ENCODE data around the gene FARS2. TPM values are rescaled to one million over a fixed set of nuclear protein-coding genes. Genes with fewer than 3 reads are reported as not detected.

FARS2 gene
- total and polyA plus RNA-seq, 9 of the 15 experiments (the other 6 are each of a cell fraction or from before 2014, with no cell fraction given), result 16.5 to 62.2 (median 27.0) TPM

DNA sequence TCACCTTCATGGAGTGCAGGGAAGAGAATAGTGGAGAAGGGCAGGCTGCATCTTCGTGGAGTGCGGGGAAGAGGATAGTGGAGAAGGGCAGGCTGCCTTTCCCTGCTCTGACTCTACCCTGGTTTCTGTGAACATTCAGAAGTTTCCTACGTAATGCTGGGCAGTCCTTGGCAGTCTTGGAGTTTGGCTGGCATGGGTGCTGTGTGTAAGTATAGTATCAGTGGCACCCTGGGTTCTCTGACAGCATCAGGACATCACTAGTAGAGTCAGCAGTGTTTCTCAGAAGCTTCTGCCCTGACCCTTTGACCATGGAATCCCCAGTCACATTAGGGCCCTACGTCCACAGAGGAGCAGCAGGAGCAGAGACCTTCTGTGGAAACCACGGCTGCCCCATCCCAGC is 392.5 kb downstream of the FARS2 start:
- Histone ChIP-seq H4K20me1 (replicated peaks; ENCODE audit: control insufficient read depth, insufficient read depth, low read length) (no peaks in the 10 kb centered on the region; the same call in 1 of the 2 replicates), H3K79me2 (ENCODE audit: control insufficient read depth, insufficient read depth, low read length) (no peaks in the 10 kb centered on the region), H3K4me1 (replicated peaks in 1 of 2; ENCODE audit: control insufficient read depth in 2 of 2, insufficient read depth in 2 of 2, low read length in 2 of 2) (no peaks in the 10 kb centered on the region), H3K9ac (ENCODE audit: insufficient read depth in 1 of 2, low read depth in 2 of 2, low read length in 2 of 2) (no peak overlapping the region), H3K27ac (ENCODE audit: extremely low read depth, low read depth, low read length) (no peak overlapping the region), H3K4me3 (no peak overlapping the region), H3K27me3 (ENCODE audit: control insufficient read depth in 2 of 2, insufficient read depth in 2 of 2, low read length in 2 of 2) (no peaks in the 10 kb centered on the region), H3K9me3 (replicated peaks; ENCODE audit: control insufficient read depth, insufficient read depth, low read depth, low read length) (no peaks in the 10 kb centered on the region), H3K4me2 (ENCODE audit: insufficient read depth, low read length) (no peak overlapping the region), H3K36me3 (ENCODE audit: control insufficient read depth, insufficient read depth, low read length) (no peaks in the 10 kb centered on the region), H3K9me1 (ENCODE audit: control insufficient read depth, insufficient read depth, low read length) (peaks cover 3% of the 10 kb centered on the region), H2AFZ (ENCODE audit: low read depth, low read length) (no peak overlapping the region)
- in situ Hi-C loops (cut with MboI) (no loop called here), intact Hi-C loops (cut with micrococcal nuclease) (no loop called here)
- ChIA-PET POLR2A (interaction anchor here (0.6 kb wide), 1 partner anchor 1163 kb away, joined by 3 read pairs; no protein-coding TSS in a partner anchor), CTCF (ENCODE audit: low intra/inter-chr PET ratio) (no interaction called here)
- DNase-seq (ENCODE audit: extremely low read depth in 1 of 4, low spot score in 3 of 4) (no peak), FAIRE-seq (no peak), ATAC-seq (no peak)
- TF ChIP-seq, protein P1, sequence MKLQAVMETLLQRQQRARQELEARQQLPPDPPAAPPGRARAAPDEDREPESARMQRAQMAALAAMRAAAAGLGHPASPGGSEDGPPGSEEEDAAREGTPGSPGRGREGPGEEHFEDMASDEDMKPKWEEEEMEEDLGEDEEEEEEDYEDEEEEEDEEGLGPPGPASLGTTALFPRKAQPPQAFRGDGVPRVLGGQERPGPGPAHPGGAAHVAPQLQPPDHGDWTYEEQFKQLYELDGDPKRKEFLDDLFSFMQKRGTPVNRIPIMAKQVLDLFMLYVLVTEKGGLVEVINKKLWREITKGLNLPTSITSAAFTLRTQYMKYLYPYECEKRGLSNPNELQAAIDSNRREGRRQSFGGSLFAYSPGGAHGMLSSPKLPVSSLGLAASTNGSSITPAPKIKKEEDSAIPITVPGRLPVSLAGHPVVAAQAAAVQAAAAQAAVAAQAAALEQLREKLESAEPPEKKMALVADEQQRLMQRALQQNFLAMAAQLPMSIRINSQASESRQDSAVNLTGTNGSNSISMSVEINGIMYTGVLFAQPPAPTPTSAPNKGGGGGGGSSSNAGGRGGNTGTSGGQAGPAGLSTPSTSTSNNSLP (IDR thresholded peaks at IDR 0.05; ENCODE audit: borderline replicate concordance, low read depth, low read length), result no peak
- TF ChIP-seq ESRRA (IDR thresholded peaks at IDR 0.05; ENCODE audit: borderline replicate concordance, low read depth) (no peak), ZBTB7A (IDR thresholded peaks at IDR 0.05; ENCODE audit: borderline replicate concordance, control insufficient read depth, low read depth, low read length) (no peak), PHB2 (IDR thresholded peaks at IDR 0.05; ENCODE audit: low read depth) (no peak)
- TF ChIP-seq, protein P2, sequence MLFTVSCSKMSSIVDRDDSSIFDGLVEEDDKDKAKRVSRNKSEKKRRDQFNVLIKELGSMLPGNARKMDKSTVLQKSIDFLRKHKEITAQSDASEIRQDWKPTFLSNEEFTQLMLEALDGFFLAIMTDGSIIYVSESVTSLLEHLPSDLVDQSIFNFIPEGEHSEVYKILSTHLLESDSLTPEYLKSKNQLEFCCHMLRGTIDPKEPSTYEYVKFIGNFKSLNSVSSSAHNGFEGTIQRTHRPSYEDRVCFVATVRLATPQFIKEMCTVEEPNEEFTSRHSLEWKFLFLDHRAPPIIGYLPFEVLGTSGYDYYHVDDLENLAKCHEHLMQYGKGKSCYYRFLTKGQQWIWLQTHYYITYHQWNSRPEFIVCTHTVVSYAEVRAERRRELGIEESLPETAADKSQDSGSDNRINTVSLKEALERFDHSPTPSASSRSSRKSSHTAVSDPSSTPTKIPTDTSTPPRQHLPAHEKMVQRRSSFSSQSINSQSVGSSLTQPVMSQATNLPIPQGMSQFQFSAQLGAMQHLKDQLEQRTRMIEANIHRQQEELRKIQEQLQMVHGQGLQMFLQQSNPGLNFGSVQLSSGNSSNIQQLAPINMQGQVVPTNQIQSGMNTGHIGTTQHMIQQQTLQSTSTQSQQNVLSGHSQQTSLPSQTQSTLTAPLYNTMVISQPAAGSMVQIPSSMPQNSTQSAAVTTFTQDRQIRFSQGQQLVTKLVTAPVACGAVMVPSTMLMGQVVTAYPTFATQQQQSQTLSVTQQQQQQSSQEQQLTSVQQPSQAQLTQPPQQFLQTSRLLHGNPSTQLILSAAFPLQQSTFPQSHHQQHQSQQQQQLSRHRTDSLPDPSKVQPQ (CRISPR knock-in tag; IDR thresholded peaks at IDR 0.05; ENCODE audit: borderline replicate concordance), result no peak
- TF ChIP-seq, protein P3, sequence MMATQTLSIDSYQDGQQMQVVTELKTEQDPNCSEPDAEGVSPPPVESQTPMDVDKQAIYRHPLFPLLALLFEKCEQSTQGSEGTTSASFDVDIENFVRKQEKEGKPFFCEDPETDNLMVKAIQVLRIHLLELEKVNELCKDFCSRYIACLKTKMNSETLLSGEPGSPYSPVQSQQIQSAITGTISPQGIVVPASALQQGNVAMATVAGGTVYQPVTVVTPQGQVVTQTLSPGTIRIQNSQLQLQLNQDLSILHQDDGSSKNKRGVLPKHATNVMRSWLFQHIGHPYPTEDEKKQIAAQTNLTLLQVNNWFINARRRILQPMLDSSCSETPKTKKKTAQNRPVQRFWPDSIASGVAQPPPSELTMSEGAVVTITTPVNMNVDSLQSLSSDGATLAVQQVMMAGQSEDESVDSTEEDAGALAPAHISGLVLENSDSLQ (IDR thresholded peaks at IDR 0.05), result no peak
- BruUV-seq (replicated peaks), result no TSS peak
- WGBS (ENCODE audit: insufficient coverage, low coverage, missing lambda C conversion rate), result 66% methylated on average over 5 of the region's 5 CpGs
